IMR-90 (cell line): Measurements from ENCODE around the gene PPM1L. TPM values are rescaled to one million over a fixed set of nuclear protein-coding genes. Genes with fewer than 3 reads are reported as not detected.

Experiments used
- ATAC-seq: fragments of 200-7000 bp; cut with Tn5 transposase; 2 replicates; pipeline ENCODE4 v1.9.1; 2020; ENCODE audit warnings: low read depth, mild to moderate bottlenecking, moderate library complexity
- BruUV-seq: library from RNA; stranded (reverse); fragments of 400-500 nt; replicated peaks from 2 replicates; lab custom pipeline; 2021; lab: Mats Ljungman, UMichigan
- CTCF ChIA-PET: fragments of 300-600 bp; formaldehyde crosslinking; extraction: SDS; loops from one replicate; lab custom pipeline; 2021; ENCODE audit warnings: antibody characterized with exemption; lab: Yijun Ruan, JAX
- POLR2A ChIA-PET: fragments of 300-600 bp; sonication (Branson Sonifier 250); formaldehyde crosslinking; loops from one replicate; lab custom pipeline; 2022; ENCODE audit warnings: antibody characterized with exemption; ENCODE audit not compliant: unreplicated experiment; lab: Charles Lee
- DNase-seq: peaks from one replicate; pipeline ENCODE4 v3.0.0; 2013
- H2AFZ ChIP-seq: replicated peaks from 2 replicates; pipeline ENCODE3; 2013; ENCODE audit warnings: low read length, mild to moderate bottlenecking; ENCODE audit not compliant: poor library complexity
- H2AK5ac ChIP-seq: 2 replicates; pipeline ENCODE4 v1.6.1; 2013; ENCODE audit warnings: low read depth, low read length, inconsistent platforms
- H2AK9ac ChIP-seq: replicated peaks from 2 replicates; pipeline ENCODE3; 2013; ENCODE audit warnings: mild to moderate bottlenecking, low read depth, low read length, moderate library complexity; ENCODE audit not compliant: poor library complexity
- H2BK120ac ChIP-seq: 2 replicates; pipeline ENCODE4 v1.6.1; 2013; ENCODE audit warnings: low read depth, low read length, inconsistent platforms
- H2BK15ac ChIP-seq: 3 replicates; pipeline ENCODE4 v1.6.1; 2013; ENCODE audit warnings: low read depth, low read length, inconsistent platforms
- H2BK20ac ChIP-seq: 2 replicates; pipeline ENCODE4 v1.6.1; 2013; ENCODE audit warnings: low read depth, mild to moderate bottlenecking, inconsistent platforms, low read length, moderate library complexity
- H2BK5ac ChIP-seq: 2 replicates; pipeline ENCODE4 v1.6.1; 2013; ENCODE audit warnings: mild to moderate bottlenecking, low read depth, low read length, inconsistent platforms; ENCODE audit not compliant: poor library complexity, severe bottlenecking
- H3K14ac ChIP-seq: replicated peaks from 2 replicates; pipeline ENCODE4 v1.6.1; 2013; ENCODE audit warnings: low read depth, low read length, inconsistent platforms
- H3K18ac ChIP-seq: 2 replicates; pipeline ENCODE4 v1.6.1; 2013; ENCODE audit warnings: low read depth, low read length, control low read depth
- H3K23ac ChIP-seq: 2 replicates; pipeline ENCODE4 v1.6.1; 2013; ENCODE audit warnings: low read depth, low read length, inconsistent platforms
- H3K27ac ChIP-seq: 2 replicates; pipeline ENCODE4 v1.5.1; 2013; ENCODE audit warnings: mild to moderate bottlenecking, control low read depth, low read length; ENCODE audit not compliant: insufficient read depth
- H3K27me3 ChIP-seq: 2 replicates; pipeline ENCODE4 v1.6.1; 2013; ENCODE audit warnings: low read length; ENCODE audit not compliant: control insufficient read depth, insufficient read depth
- H3K36me3 ChIP-seq: 2 replicates; pipeline ENCODE4 v1.6.1; 2013; ENCODE audit warnings: low read length, mixed read lengths; ENCODE audit not compliant: control insufficient read depth, insufficient read depth
- H3K4ac ChIP-seq: 2 replicates; pipeline ENCODE4 v1.6.1; 2013; ENCODE audit warnings: low read depth, low read length, inconsistent platforms
- H3K4me1 ChIP-seq: 2 replicates; pipeline ENCODE4 v1.6.1; 2013; ENCODE audit warnings: low read length, mixed read lengths; ENCODE audit not compliant: control insufficient read depth, insufficient read depth
- H3K4me2 ChIP-seq: 2 replicates; pipeline ENCODE4 v1.6.1; 2013; ENCODE audit warnings: low read depth, mild to moderate bottlenecking, control low read depth, low read length, moderate library complexity
- H3K4me3 ChIP-seq: 2 replicates; pipeline ENCODE4 v1.5.1; 2013; ENCODE audit warnings: low read depth, mild to moderate bottlenecking, control low read depth, low read length, moderate library complexity; ENCODE audit not compliant: insufficient read depth
- H3K56ac ChIP-seq: 2 replicates; pipeline ENCODE4 v1.6.1; 2013; ENCODE audit warnings: low read length, inconsistent platforms; ENCODE audit not compliant: insufficient read depth; ENCODE audit errors: extremely low read depth
- H3K79me1 ChIP-seq, 2 experiments: 2 replicates each; pipeline ENCODE4 v1.6.1; 2013; ENCODE audit warnings: low read length in 2 of 2, inconsistent platforms in 1 of 2, low read depth in 1 of 2
- H3K9ac ChIP-seq: 2 replicates; pipeline ENCODE4 v1.6.1; 2013; ENCODE audit warnings: low read depth, low read length, control low read depth
- H3K9me1 ChIP-seq: 2 replicates; pipeline ENCODE4 v1.6.1; 2013; ENCODE audit warnings: low read length, inconsistent platforms; ENCODE audit not compliant: insufficient read depth
- H3K9me3 ChIP-seq: 2 replicates; pipeline ENCODE4 v1.6.1; 2013; ENCODE audit warnings: low read length; ENCODE audit not compliant: control insufficient read depth, insufficient read depth
- H4K20me1 ChIP-seq: 2 replicates; pipeline ENCODE4 v1.6.1; 2013; ENCODE audit warnings: low read length, inconsistent platforms; ENCODE audit not compliant: insufficient read depth
- H4K5ac ChIP-seq: 2 replicates; pipeline ENCODE4 v1.6.1; 2013; ENCODE audit warnings: mild to moderate bottlenecking, low read depth, low read length, control low read depth
- H4K8ac ChIP-seq, 2 experiments: 2 replicates each; pipeline ENCODE4 v1.6.1; 2013; ENCODE audit warnings: low read depth in 2 of 2, low read length in 2 of 2, control low read depth in 1 of 2, inconsistent platforms in 1 of 2
- H4K91ac ChIP-seq: 2 replicates; pipeline ENCODE4 v1.6.1; 2013; ENCODE audit warnings: low read depth, low read length, inconsistent platforms; ENCODE audit not compliant: insufficient read depth
- BHLHE40 ChIP-seq: fragments of 150-350 bp; IDR thresholded peaks from 2 replicates; pipeline ENCODE4 v1.6.1; 2016; ENCODE audit warnings: mild to moderate bottlenecking, low read depth, low read length
- CTCF ChIP-seq: conservative IDR thresholded peaks from 2 replicates; pipeline ENCODE4 v1.5.1; 2012; ENCODE audit warnings: mild to moderate bottlenecking, low read depth, low read length, improper control_type of control experiment
- NFE2L2 ChIP-seq: fragments of 150-350 bp; IDR thresholded peaks from 2 replicates; pipeline ENCODE4 v1.6.1; 2016; ENCODE audit warnings: low read depth, mild to moderate bottlenecking, low read length
- RCOR1 ChIP-seq: IDR thresholded peaks from 2 replicates; pipeline ENCODE4 v1.6.1; 2012; ENCODE audit warnings: mild to moderate bottlenecking, low read length, improper control_type of control experiment; ENCODE audit not compliant: insufficient replicate concordance
- WGBS, 2 experiments: methylation state at CpG; one replicate each; pipeline versions ENCODE4 v1.1.5 to v1.1.7; 2013; ENCODE audit warnings: missing lambda C conversion rate in 2 of 2; ENCODE audit not compliant: insufficient read length in 1 of 2; ENCODE audit errors: extremely low coverage in 2 of 2; 5-methylcytosine and 5-hydroxymethylcytosine counted together
- dilution Hi-C: fragments of 300-500 bp; cut with HindIII; formaldehyde crosslinking; loops from one replicate; pipeline ENCODE4 v1.14.3; 2018; ENCODE audit warnings: low sequenced_read_pairs; ENCODE audit not compliant: unreplicated experiment
- in situ Hi-C: fragments of 300-500 bp; cut with MboI; formaldehyde crosslinking; loops from 3 replicates; pipeline ENCODE4 v1.14.3; 2019; ENCODE audit warnings: low sequenced_read_pairs, inconsistent platforms, mixed read lengths
- intact Hi-C: fragments of 100-400 bp; cut with micrococcal nuclease; formaldehyde crosslinking; loops from 2 replicates; pipeline ENCODE4 v1.10.0; 2022
- polyA plus RNA-seq, 3 experiments: library from polyadenylated mRNA; depleted of rRNA; stranded (reverse); fragments of >200 nt; gene quantifications; 2 replicates each; pipeline ENCODE4 v1.2.3, GENCODE V29; 2012; ENCODE audit warnings: low replicate concordance in 1 of 3
- total RNA-seq: library from RNA; depleted of rRNA; stranded (reverse); fragments of >200 nt; gene quantifications from 2 replicates; pipeline ENCODE4 v1.2.3, GENCODE V29; 2012
- TF ChIP-seq, protein P1 (sequence below): fragments of 150-350 bp; IDR thresholded peaks from 2 replicates; pipeline ENCODE4 v1.6.1; 2016; ENCODE audit warnings: low read depth, mild to moderate bottlenecking, low read length, moderate library complexity, borderline replicate concordance

The PPM1L gene
- total and polyA plus RNA-seq, 2 of the 4 experiments (the other 2 are of a cell fraction): 0.14 to 0.18 TPM

GRCh38 chr3:160778480-160778879 is 22.4 kb downstream of the PPM1L start:
- no peak overlapping the region for H3K18ac ChIP-seq
- H3K4me1 ChIP-seq: no peaks in the 10 kb centered on the region
- H3K56ac ChIP-seq: no peak overlapping the region
- no peak overlapping the region for H3K4me3 ChIP-seq
- no peak overlapping the region for H3K9ac ChIP-seq
- ATAC-seq (no peak), DNase-seq (no peak)
- no peak overlapping the region for H3K23ac ChIP-seq
- no peak overlapping the region for H2AFZ ChIP-seq
- no peak overlapping the region for H2AK5ac ChIP-seq
- no peaks in the 10 kb centered on the region for H3K36me3 ChIP-seq
- no peak overlapping the region for H2BK20ac ChIP-seq
- H2BK120ac ChIP-seq: no peak overlapping the region
- no peaks in the 10 kb centered on the region for H3K27me3 ChIP-seq
- no peak overlapping the region for H3K14ac ChIP-seq
- no peaks in the 10 kb centered on the region for H3K9me3 ChIP-seq
- ChIA-PET CTCF (no interaction called here), POLR2A (no interaction called here)
- no peak overlapping the region for H4K5ac ChIP-seq
- TF ChIP-seq RCOR1 (no peak), BHLHE40 (no peak), NFE2L2 (no peak), CTCF (no peak)
- TF ChIP-seq, protein P1, sequence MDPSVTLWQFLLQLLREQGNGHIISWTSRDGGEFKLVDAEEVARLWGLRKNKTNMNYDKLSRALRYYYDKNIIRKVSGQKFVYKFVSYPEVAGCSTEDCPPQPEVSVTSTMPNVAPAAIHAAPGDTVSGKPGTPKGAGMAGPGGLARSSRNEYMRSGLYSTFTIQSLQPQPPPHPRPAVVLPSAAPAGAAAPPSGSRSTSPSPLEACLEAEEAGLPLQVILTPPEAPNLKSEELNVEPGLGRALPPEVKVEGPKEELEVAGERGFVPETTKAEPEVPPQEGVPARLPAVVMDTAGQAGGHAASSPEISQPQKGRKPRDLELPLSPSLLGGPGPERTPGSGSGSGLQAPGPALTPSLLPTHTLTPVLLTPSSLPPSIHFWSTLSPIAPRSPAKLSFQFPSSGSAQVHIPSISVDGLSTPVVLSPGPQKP: no peak
- no TSS peak for BruUV-seq
- H3K27ac ChIP-seq: no peak overlapping the region
- no CpG with 5 or more reads among the region's 1 CpG for WGBS, 2 experiments
- no peak overlapping the region for H2BK5ac ChIP-seq
- dilution Hi-C loops (no loop called here), in situ Hi-C loops (no loop called here), intact Hi-C loops (no loop called here)
- H3K9me1 ChIP-seq: no peaks in the 10 kb centered on the region
- no peak overlapping the region for H4K91ac ChIP-seq
- H3K79me1 ChIP-seq: no peaks in the 10 kb centered on the region
- H3K4ac ChIP-seq: no peak overlapping the region
- H3K4me2 ChIP-seq: no peak overlapping the region
- H4K20me1 ChIP-seq: no peaks in the 10 kb centered on the region
- no peak overlapping the region for H2BK15ac ChIP-seq
- no peak overlapping the region for H2AK9ac ChIP-seq
- H4K8ac ChIP-seq: no peak overlapping the region
